Pancreas (tissue), 10 donors: ENCODE results near the gene ADAMTS9. TPM values are rescaled to one million over a fixed set of nuclear protein-coding genes. Genes with fewer than 3 reads are reported as not detected.
"Not testable (repeated sequence)": the region's sequence is repeated elsewhere in the genome, so short reads cannot be mapped to it uniquely, and the experiment has no call there.

Source experiments
- ATAC-seq, 4 donors: fragments of 200-7000 bp; cut with Tn5 transposase; one replicate each; pipeline versions ENCODE4 v1.8.0 to v1.9.1; 2020; ENCODE audit warnings: mild to moderate bottlenecking in 4 of 4, moderate library complexity in 4 of 4
- DNase-seq, 6 donors: peaks; one replicate each; pipeline ENCODE4 v3.0.0-alpha.2; 2020
- FAIRE-seq: peaks from 2 replicates; lab custom pipeline; 2012; peaks lifted over from hg19 to GRCh38; lab: Jason Lieb, UNC
- H3K27ac ChIP-seq, 4 donors: fragments of 200-600 bp; sonication (generic); 1 replicate in 3 of 4; 2 replicates in 1 of 4; pipeline versions ENCODE4 v1.5.0 to v1.8.0; 2020
- H3K27me3 ChIP-seq, 4 donors: fragments of 200-600 bp; one replicate each; pipeline ENCODE4 v1.8.0; 2021
- H3K36me3 ChIP-seq, 3 donors: fragments of 200-600 bp; sonication (generic) in 1 of 3; one replicate each; pipeline versions ENCODE4 v1.5.0 to v1.8.0; 2020 to 2021
- H3K4me1 ChIP-seq, 3 donors: fragments of 200-600 bp; one replicate each; pipeline ENCODE4 v1.8.0; 2021
- H3K4me3 ChIP-seq, 4 donors: fragments of 200-600 bp; sonication (generic) in 2 of 4; one replicate each; pipeline versions ENCODE4 v1.5.0 to v1.8.0; 2020 to 2021
- H3K9me3 ChIP-seq, 4 donors: fragments of 200-600 bp; one replicate each; pipeline ENCODE4 v1.8.0; 2021
- CTCF ChIP-seq, 4 donors: fragments of 200-600 bp; sonication (generic) in 3 of 4; IDR thresholded peaks; one replicate each; pipeline versions ENCODE4 v1.5.0 to v1.8.0; 2021; ENCODE audit warnings: antibody characterized with exemption in 4 of 4
- WGBS, 2 donors: extraction: QIAGEN DNeasy Blood & Tissue Kit; methylation state at CpG; one replicate each; pipeline ENCODE4 v1.1.7; 2013; 5-methylcytosine and 5-hydroxymethylcytosine counted together
- intact Hi-C, 3 donors: fragments of 100-400 bp; cut with DNase I; formaldehyde crosslinking; loops; one replicate each; pipeline versions ENCODE4 v1.11.1 to v1.14.2; 2022
- polyA plus RNA-seq, 2 donors: library from polyadenylated mRNA; stranded (reverse); fragments of 200-250 nt; gene quantifications; one replicate each; pipeline ENCODE4 v1.2.3, GENCODE V29; 2013
- total RNA-seq, 6 donors: library from RNA; stranded (reverse); fragmentation: NEBNext Ultra II Directional in 4 of 6; extraction: Animal tissue kit (Norgen Biotek cat#: 25700) in 4 of 6; gene quantifications; one replicate each; pipeline versions ENCODE4 v1.2.1 to v1.2.4, GENCODE V29; 2021 to 2023
- donor health status: healthy with polysubstance abuse.
- donor health status: DM: no; HTN: no; CAD: no; lungs with moderate emphysema.
- donor health status: DM: no; HTN: no; CAD: no.
- donor health status: control.
- donor health status: control.
- donor health status: Bipolar disorder and iron deficiency.
- donor health status: DM: yes; HTN: yes; CAD: no.
- donor health status: DM: no; HTN: no; CAD: no.
- donor health status: DM: no; HTN: no; CAD: no.
- donor health status: DM: yes; HTN: yes; CAD: no.

ADAMTS9 gene
- total and polyA plus RNA-seq, 8 donors = 11.4 to 34.7 (median 16.2) TPM

- Histone ChIP-seq H3K27ac (no peak overlapping the region), H3K4me3 (no peak overlapping the region), H3K27me3 (no peaks in the 10 kb centered on the region), H3K36me3 (peaks cover 0 to 4% (median 0%) of the 10 kb centered on the region in 3 donors), H3K4me1 (peaks cover 0 to 6% (median 0%) of the 10 kb centered on the region in 3 donors), H3K9me3 (no peaks in the 10 kb centered on the region)
- TF ChIP-seq CTCF (IDR thresholded peaks at IDR 0.05) = no peak
- DNase-seq = no peak
- intact Hi-C loops = no loop called here
- no peak for FAIRE-seq
- ATAC-seq = no peak
- 78 to 87% methylated on average over 3 of the region's 3 CpGs for WGBS, 2 donors
Measured at GRCh38 chr3:64549869-64550268, 137.9 kb downstream of the ADAMTS9 start.

- no peaks in the 10 kb centered on the region for H3K27me3 ChIP-seq
- TF ChIP-seq CTCF (IDR thresholded peaks at IDR 0.05) = no peak
- H3K27ac ChIP-seq = no peak overlapping the region
- intact Hi-C loops = no loop called here
- H3K36me3 ChIP-seq = peaks cover 0 to 4% (median 0%) of the 10 kb centered on the region in 3 donors
- FAIRE-seq (peak; percentile 71), DNase-seq (peak in 3 of 6 donors; percentile 20 to 42 (median 34)), ATAC-seq (peak; percentile 48 to 80 (median 64))
- 29 to 30% methylated on average over 6 of the region's 6 CpGs for WGBS, 2 donors
- no peak overlapping the region for H3K4me3 ChIP-seq
- peaks cover 0 to under 1% (median 0%) of the 10 kb centered on the region in 3 donors for H3K4me1 ChIP-seq
- no peaks in the 10 kb centered on the region for H3K9me3 ChIP-seq
Measured at GRCh38 chr3:64548200-64548889, 139.5 kb downstream of the ADAMTS9 start.

- DNase-seq = no peak
- Histone ChIP-seq H3K9me3 (no peaks in the 10 kb centered on the region), H3K27ac (no peak overlapping the region), H3K4me3 (no peak overlapping the region), H3K36me3 (peaks cover 0 to 4% (median 0%) of the 10 kb centered on the region in 3 donors), H3K4me1 (no peaks in the 10 kb centered on the region), H3K27me3 (no peaks in the 10 kb centered on the region)
- intact Hi-C loops = no loop called here
- WGBS, 2 donors = 84 to 94% methylated on average over 8 of the region's 8 CpGs
- no peak for FAIRE-seq
- no peak for TF ChIP-seq CTCF (IDR thresholded peaks at IDR 0.05)
- ATAC-seq = no peak
Measured at GRCh38 chr3:64546856-64547255, 140.9 kb downstream of the ADAMTS9 start.

- DNase-seq, intact Hi-C loops, H3K4me3 ChIP-seq, FAIRE-seq, ATAC-seq, H3K27ac ChIP-seq, H3K4me1 ChIP-seq, H3K27me3 ChIP-seq, H3K9me3 ChIP-seq: not testable (repeated sequence)
- 77 to 93% methylated on average over 3 of the region's 3 CpGs for WGBS, 2 donors
- peaks cover 0 to 11% (median 0%) of the 10 kb centered on the region in 3 donors for H3K36me3 ChIP-seq
Measured at GRCh38 chr3:64545239-64545638, 142.6 kb downstream of the ADAMTS9 start.

GRCh38 chr3:64541803-64542202, 146.0 kb downstream of the ADAMTS9 start:
- WGBS, 2 donors = 80 to 88% methylated on average over 4 of the region's 4 CpGs
- Histone ChIP-seq H3K27me3 (no peaks in the 10 kb centered on the region), H3K9me3 (no peaks in the 10 kb centered on the region), H3K4me1 (no peaks in the 10 kb centered on the region), H3K36me3 (peaks cover 0 to 20% (median 0%) of the 10 kb centered on the region in 3 donors), H3K4me3 (no peak overlapping the region), H3K27ac (no peak overlapping the region)
- ATAC-seq = no peak
- DNase-seq = no peak
- FAIRE-seq = no peak
- no peak for TF ChIP-seq CTCF (IDR thresholded peaks at IDR 0.05)
- intact Hi-C loops = no loop called here
